Liver (tissue), 9 donors: ENCODE data around the gene HIVEP3. TPM values are rescaled to one million over a fixed set of nuclear protein-coding genes. Genes with fewer than 3 reads are reported as not detected.

Source experiments
- DNase-seq: peaks from one replicate; pipeline ENCODE4 v3.0.0-alpha.2; 2017; ENCODE audit warnings: low spot score
- H3K27ac ChIP-seq, 2 donors: one replicate each; pipeline ENCODE4 v1.7.0; 2013; ENCODE audit warnings: inconsistent platforms in 2 of 2, low read length in 2 of 2, control low read depth in 1 of 2, low read depth in 1 of 2, mild to moderate bottlenecking in 1 of 2
- H3K27me3 ChIP-seq, 4 donors: one replicate each; pipeline versions ENCODE4 v1.6.1 to v1.7.0; 2013; ENCODE audit warnings: low read length in 3 of 4, inconsistent platforms in 1 of 4, mild to moderate bottlenecking in 1 of 4, moderate library complexity in 1 of 4; ENCODE audit not compliant: control insufficient read depth in 4 of 4, insufficient read depth in 4 of 4
- H3K36me3 ChIP-seq, 4 donors: one replicate each; pipeline versions ENCODE4 v1.6.1 to v1.7.0; 2013; ENCODE audit warnings: low read length in 3 of 4, mild to moderate bottlenecking in 3 of 4, low read depth in 1 of 4, moderate library complexity in 1 of 4; ENCODE audit not compliant: control insufficient read depth in 4 of 4, insufficient read depth in 3 of 4
- H3K4me1 ChIP-seq, 4 donors: one replicate each; pipeline versions ENCODE4 v1.6.1 to v1.7.0; 2013; ENCODE audit warnings: low read length in 3 of 4, mild to moderate bottlenecking in 3 of 4, moderate library complexity in 1 of 4; ENCODE audit not compliant: control insufficient read depth in 4 of 4, insufficient read depth in 4 of 4
- H3K4me3 ChIP-seq, 3 donors: one replicate each; pipeline versions ENCODE4 v1.6.1 to v1.7.0; 2013; ENCODE audit warnings: low read length in 3 of 3, control low read depth in 1 of 3, low read depth in 1 of 3, mild to moderate bottlenecking in 1 of 3
- H3K9ac ChIP-seq, 2 donors: one replicate each; pipeline ENCODE4 v1.7.0; 2013; ENCODE audit warnings: low read length in 2 of 2, mild to moderate bottlenecking in 2 of 2, moderate library complexity in 2 of 2, control low read depth in 1 of 2, low read depth in 1 of 2
- H3K9me3 ChIP-seq, 4 donors: one replicate each; pipeline versions ENCODE4 v1.6.1 to v1.7.0; 2013; ENCODE audit warnings: low read length in 3 of 4; ENCODE audit not compliant: control insufficient read depth in 4 of 4
- ATF3 ChIP-seq: IDR thresholded peaks from 2 replicates; pipeline ENCODE4 v1.6.1; 2016; ENCODE audit warnings: antibody characterized with exemption
- CTCF ChIP-seq: fragments of 150-350 bp; IDR thresholded peaks from 2 replicates; pipeline ENCODE4 v1.5.1; 2017; ENCODE audit warnings: improper control_type of control experiment, low read depth, low read length; ENCODE audit not compliant: missing input control
- EGR1 ChIP-seq, 2 donors: IDR thresholded peaks; 2 replicates each; pipeline ENCODE4 v1.6.1; 2016 to 2018; ENCODE audit warnings: antibody characterized with exemption in 2 of 2, low read depth in 2 of 2
- FOXA1 ChIP-seq: IDR thresholded peaks from 2 replicates; pipeline ENCODE4 v1.6.1; 2016; ENCODE audit warnings: antibody characterized with exemption
- FOXA2 ChIP-seq: IDR thresholded peaks from 2 replicates; pipeline ENCODE4 v1.6.1; 2016; ENCODE audit warnings: antibody characterized with exemption
- GABPA ChIP-seq, 2 donors: IDR thresholded peaks in 1 of 2; conservative IDR thresholded peaks in 1 of 2; 2 replicates each; pipeline ENCODE4 v1.6.1; 2016; ENCODE audit warnings: antibody characterized with exemption in 2 of 2, mild to moderate bottlenecking in 1 of 2, moderate library complexity in 1 of 2
- HNF4A ChIP-seq, 2 donors: conservative IDR thresholded peaks; 2 replicates each; pipeline ENCODE4 v1.6.1; 2016; ENCODE audit warnings: antibody characterized with exemption in 2 of 2, mild to moderate bottlenecking in 2 of 2
- HNF4G ChIP-seq: IDR thresholded peaks from 2 replicates; pipeline ENCODE4 v1.6.1; 2016; ENCODE audit warnings: antibody characterized with exemption
- JUND ChIP-seq, 2 donors: IDR thresholded peaks; 2 replicates each; pipeline ENCODE4 v1.6.1; 2016; ENCODE audit warnings: antibody characterized with exemption in 2 of 2
- NR2F2 ChIP-seq: IDR thresholded peaks from 2 replicates; pipeline ENCODE4 v1.6.1; 2016; ENCODE audit warnings: antibody characterized with exemption
- RAD21 ChIP-seq, 2 donors: IDR thresholded peaks; 2 replicates each; pipeline ENCODE4 v1.6.1; 2016; ENCODE audit warnings: antibody characterized with exemption in 2 of 2, mild to moderate bottlenecking in 2 of 2
- RXRA ChIP-seq, 2 donors: IDR thresholded peaks; 2 replicates each; pipeline ENCODE4 v1.6.1; 2017 to 2018; ENCODE audit warnings: antibody characterized with exemption in 2 of 2, mild to moderate bottlenecking in 1 of 2
- SP1 ChIP-seq: IDR thresholded peaks from 2 replicates; pipeline ENCODE4 v1.6.1; 2018; ENCODE audit warnings: antibody characterized with exemption, mild to moderate bottlenecking
- TAF1 ChIP-seq: conservative IDR thresholded peaks from 2 replicates; pipeline ENCODE4 v1.6.1; 2016; ENCODE audit warnings: antibody characterized with exemption, mild to moderate bottlenecking
- YY1 ChIP-seq: IDR thresholded peaks from 2 replicates; pipeline ENCODE4 v1.6.1; 2016; ENCODE audit warnings: antibody characterized with exemption, mild to moderate bottlenecking
- WGBS: extraction: QIAGEN DNeasy Blood & Tissue Kit; methylation state at CpG from one replicate; pipeline ENCODE4 v1.1.7; 2013; 5-methylcytosine and 5-hydroxymethylcytosine counted together
- polyA plus RNA-seq, 2 donors: library from polyadenylated mRNA; stranded (reverse) in 1 of 2; unstranded in 1 of 2; fragments of 200-250 nt in 1 of 2; fragments of >200 nt in 1 of 2; fragmentation: Nextera tagmentation in 1 of 2; extraction: Ambion mirVana in 1 of 2; gene quantifications; one replicate each; pipeline versions ENCODE4 v1.2.1 to v1.2.3, GENCODE V29; 2013 to 2015
- total RNA-seq, 2 donors: library from RNA; depleted of rRNA; stranded (reverse); fragments of >200 nt; gene quantifications; one replicate each; pipeline ENCODE4 v1.2.3, GENCODE V29; 2014
- TF ChIP-seq, protein P1 (sequence below): IDR thresholded peaks from 2 replicates; pipeline ENCODE4 v1.6.1; 2016; ENCODE audit warnings: antibody characterized with exemption, mild to moderate bottlenecking
- TF ChIP-seq, protein P2 (sequence below): IDR thresholded peaks from 2 replicates; pipeline ENCODE4 v1.6.1; 2016; ENCODE audit warnings: antibody characterized with exemption
- TF ChIP-seq, protein P3 (sequence below): IDR thresholded peaks from 2 replicates; pipeline ENCODE4 v1.6.1; 2016; ENCODE audit warnings: antibody characterized with exemption
- donor health status: healthy.
- donor health status: healthy.
- donor health status: healthy.
- donor health status: healthy.
- donor health status: healthy.

Gene HIVEP3
- total and polyA plus RNA-seq, 4 donors = 0.93 to 1.6 (median 1.4) TPM

DNA sequence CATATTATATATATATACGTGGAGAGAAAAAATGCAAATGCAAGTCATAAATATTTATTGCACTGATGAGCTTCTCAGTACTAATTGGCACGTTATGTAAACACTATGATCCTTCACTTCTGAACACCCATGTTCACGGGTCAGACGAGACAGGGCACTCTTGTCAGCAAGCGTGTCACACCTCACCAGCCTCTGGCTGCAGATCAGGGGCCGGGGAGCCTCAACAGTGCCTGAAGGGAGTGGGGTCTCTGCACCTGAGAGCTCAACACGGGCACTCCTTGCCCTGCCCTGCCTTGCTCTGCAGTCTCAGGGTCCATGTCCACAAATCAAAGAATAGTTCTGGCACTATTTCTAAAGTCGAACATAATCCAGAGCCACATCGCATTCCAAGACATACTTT, 409 bp upstream of the HIVEP3 start:
- no peak overlapping the region for H3K9ac ChIP-seq
- WGBS = 80% methylated on average over 9 of the region's 9 CpGs
- H3K9me3 ChIP-seq = no peaks in the 10 kb centered on the region
- peaks cover 5 to 21% (median 18%) of the 10 kb centered on the region in 4 donors for H3K4me1 ChIP-seq
- no peaks in the 10 kb centered on the region for H3K27me3 ChIP-seq
- H3K27ac ChIP-seq = no peak overlapping the region
- H3K36me3 ChIP-seq = no peaks in the 10 kb centered on the region
- H3K4me3 ChIP-seq = no peak overlapping the region
- TF ChIP-seq, protein P1, sequence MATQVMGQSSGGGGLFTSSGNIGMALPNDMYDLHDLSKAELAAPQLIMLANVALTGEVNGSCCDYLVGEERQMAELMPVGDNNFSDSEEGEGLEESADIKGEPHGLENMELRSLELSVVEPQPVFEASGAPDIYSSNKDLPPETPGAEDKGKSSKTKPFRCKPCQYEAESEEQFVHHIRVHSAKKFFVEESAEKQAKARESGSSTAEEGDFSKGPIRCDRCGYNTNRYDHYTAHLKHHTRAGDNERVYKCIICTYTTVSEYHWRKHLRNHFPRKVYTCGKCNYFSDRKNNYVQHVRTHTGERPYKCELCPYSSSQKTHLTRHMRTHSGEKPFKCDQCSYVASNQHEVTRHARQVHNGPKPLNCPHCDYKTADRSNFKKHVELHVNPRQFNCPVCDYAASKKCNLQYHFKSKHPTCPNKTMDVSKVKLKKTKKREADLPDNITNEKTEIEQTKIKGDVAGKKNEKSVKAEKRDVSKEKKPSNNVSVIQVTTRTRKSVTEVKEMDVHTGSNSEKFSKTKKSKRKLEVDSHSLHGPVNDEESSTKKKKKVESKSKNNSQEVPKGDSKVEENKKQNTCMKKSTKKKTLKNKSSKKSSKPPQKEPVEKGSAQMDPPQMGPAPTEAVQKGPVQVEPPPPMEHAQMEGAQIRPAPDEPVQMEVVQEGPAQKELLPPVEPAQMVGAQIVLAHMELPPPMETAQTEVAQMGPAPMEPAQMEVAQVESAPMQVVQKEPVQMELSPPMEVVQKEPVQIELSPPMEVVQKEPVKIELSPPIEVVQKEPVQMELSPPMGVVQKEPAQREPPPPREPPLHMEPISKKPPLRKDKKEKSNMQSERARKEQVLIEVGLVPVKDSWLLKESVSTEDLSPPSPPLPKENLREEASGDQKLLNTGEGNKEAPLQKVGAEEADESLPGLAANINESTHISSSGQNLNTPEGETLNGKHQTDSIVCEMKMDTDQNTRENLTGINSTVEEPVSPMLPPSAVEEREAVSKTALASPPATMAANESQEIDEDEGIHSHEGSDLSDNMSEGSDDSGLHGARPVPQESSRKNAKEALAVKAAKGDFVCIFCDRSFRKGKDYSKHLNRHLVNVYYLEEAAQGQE = no peak
- TF ChIP-seq TAF1 (no peak), HNF4G (no peak), FOXA2 (no peak), YY1 (no peak), JUND (IDR thresholded peaks at IDR 0.05) (no peak), EGR1 (IDR thresholded peaks at IDR 0.05; ENCODE audit: low read depth in 2 of 2) (no peak), GABPA (IDR thresholded peaks at IDR 0.05 in 1 of 2, conservative IDR thresholded peaks at IDR 0.05 in 1 of 2) (no peak), SP1 (no peak), FOXA1 (no peak), ATF3 (no peak), CTCF (no peak), NR2F2 (no peak), RXRA (IDR thresholded peaks at IDR 0.05) (no peak), RAD21 (IDR thresholded peaks at IDR 0.05) (no peak), HNF4A (conservative IDR thresholded peaks at IDR 0.05) (no peak)
- TF ChIP-seq, protein P2, sequence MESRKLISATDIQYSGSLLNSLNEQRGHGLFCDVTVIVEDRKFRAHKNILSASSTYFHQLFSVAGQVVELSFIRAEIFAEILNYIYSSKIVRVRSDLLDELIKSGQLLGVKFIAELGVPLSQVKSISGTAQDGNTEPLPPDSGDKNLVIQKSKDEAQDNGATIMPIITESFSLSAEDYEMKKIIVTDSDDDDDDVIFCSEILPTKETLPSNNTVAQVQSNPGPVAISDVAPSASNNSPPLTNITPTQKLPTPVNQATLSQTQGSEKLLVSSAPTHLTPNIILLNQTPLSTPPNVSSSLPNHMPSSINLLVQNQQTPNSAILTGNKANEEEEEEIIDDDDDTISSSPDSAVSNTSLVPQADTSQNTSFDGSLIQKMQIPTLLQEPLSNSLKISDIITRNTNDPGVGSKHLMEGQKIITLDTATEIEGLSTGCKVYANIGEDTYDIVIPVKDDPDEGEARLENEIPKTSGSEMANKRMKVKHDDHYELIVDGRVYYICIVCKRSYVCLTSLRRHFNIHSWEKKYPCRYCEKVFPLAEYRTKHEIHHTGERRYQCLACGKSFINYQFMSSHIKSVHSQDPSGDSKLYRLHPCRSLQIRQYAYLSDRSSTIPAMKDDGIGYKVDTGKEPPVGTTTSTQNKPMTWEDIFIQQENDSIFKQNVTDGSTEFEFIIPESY = no peak
- TF ChIP-seq, protein P3, sequence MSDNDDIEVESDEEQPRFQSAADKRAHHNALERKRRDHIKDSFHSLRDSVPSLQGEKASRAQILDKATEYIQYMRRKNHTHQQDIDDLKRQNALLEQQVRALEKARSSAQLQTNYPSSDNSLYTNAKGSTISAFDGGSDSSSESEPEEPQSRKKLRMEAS = no peak
- no peak for DNase-seq
